ENCODE results near the gene RPA1. TPM values are rescaled to one million over a fixed set of nuclear protein-coding genes. Genes with fewer than 3 reads are reported as not detected.

Gene RPA1
- total and polyA plus RNA-seq, 9 of the 15 experiments (the other 6 are each of a cell fraction or from before 2014, with no cell fraction given) = 25.2 to 125 (median 47.4) TPM

DNA sequence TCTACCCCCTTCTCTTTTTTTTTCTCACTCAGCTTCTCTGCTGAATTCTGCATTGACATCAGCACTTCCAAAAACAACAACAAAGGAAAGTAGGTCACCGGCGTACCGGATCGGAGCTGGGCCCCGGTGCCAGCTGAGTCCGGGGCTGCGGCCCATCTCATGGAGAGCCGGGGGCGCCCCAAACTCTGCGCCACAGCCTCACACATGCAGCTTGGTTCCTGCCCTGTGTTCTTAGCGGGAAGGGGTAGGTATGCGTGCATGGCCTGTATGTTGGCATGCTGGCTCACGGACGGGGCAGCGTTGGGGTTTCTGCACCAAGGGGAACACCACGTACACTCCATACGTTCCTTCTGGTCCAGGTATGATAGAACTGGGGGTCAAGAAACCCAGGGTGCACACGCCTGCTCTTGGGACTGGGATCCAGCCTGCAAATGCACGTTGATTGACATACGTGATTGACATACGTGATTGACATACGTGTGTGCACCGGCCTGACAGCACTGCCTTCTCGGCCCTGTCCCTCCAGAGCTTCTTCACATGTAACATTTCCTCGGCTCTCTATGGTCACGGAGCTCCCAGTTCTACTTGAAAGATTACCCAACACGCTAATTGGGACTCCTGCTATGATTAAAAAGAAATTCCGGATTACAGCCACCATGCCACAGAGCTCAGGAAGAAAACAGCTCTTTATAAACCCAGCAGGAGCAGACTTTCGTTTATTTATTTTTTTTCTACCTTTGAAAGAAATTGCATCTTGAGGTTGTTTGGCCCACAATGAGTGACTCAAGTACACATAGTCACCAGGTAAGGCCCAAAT is 88.7 kb downstream of the RPA1 start:
- 15% methylated on average over 23 of the region's 29 CpGs for WGBS (ENCODE audit: insufficient coverage, low coverage, missing lambda C conversion rate)
- intact Hi-C loops (cut with micrococcal nuclease) (no loop called here), in situ Hi-C loops (cut with MboI) (loop anchor here (25.0 kb wide), 1 partner anchor 319 kb away; no protein-coding TSS in a partner anchor)
- Histone ChIP-seq H3K4me1 (replicated peaks in 1 of 2; ENCODE audit: control insufficient read depth in 2 of 2, insufficient read depth in 2 of 2, low read length in 2 of 2) (peaks cover 0 to 11% of the 10 kb centered on the region in 2 experiments; a peak in 2 of 5 replicates), H3K9ac (ENCODE audit: insufficient read depth in 1 of 2, low read depth in 2 of 2, low read length in 2 of 2) (no peak overlapping the region), H3K9me3 (replicated peaks; ENCODE audit: control insufficient read depth, insufficient read depth, low read depth, low read length) (no peaks in the 10 kb centered on the region), H2AFZ (ENCODE audit: low read depth, low read length) (no peak overlapping the region), H3K9me1 (ENCODE audit: control insufficient read depth, insufficient read depth, low read length) (no peaks in the 10 kb centered on the region), H3K79me2 (ENCODE audit: control insufficient read depth, insufficient read depth, low read length) (no peaks in the 10 kb centered on the region), H3K27ac (ENCODE audit: extremely low read depth, low read depth, low read length) (no peak overlapping the region), H4K20me1 (replicated peaks; ENCODE audit: control insufficient read depth, insufficient read depth, low read length) (no peaks in the 10 kb centered on the region), H3K36me3 (ENCODE audit: control insufficient read depth, insufficient read depth, low read length) (no peaks in the 10 kb centered on the region), H3K4me3 (no peak overlapping the region), H3K4me2 (ENCODE audit: insufficient read depth, low read length) (no peak overlapping the region), H3K27me3 (ENCODE audit: control insufficient read depth in 2 of 2, insufficient read depth in 2 of 2, low read length in 2 of 2) (peaks cover 28 to 52% of the 10 kb centered on the region in 2 experiments)
- FAIRE-seq = no peak
- TF ChIP-seq, protein P1, sequence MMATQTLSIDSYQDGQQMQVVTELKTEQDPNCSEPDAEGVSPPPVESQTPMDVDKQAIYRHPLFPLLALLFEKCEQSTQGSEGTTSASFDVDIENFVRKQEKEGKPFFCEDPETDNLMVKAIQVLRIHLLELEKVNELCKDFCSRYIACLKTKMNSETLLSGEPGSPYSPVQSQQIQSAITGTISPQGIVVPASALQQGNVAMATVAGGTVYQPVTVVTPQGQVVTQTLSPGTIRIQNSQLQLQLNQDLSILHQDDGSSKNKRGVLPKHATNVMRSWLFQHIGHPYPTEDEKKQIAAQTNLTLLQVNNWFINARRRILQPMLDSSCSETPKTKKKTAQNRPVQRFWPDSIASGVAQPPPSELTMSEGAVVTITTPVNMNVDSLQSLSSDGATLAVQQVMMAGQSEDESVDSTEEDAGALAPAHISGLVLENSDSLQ (IDR thresholded peaks at IDR 0.05) = peak; percentile 69
- TF ChIP-seq, protein P2, sequence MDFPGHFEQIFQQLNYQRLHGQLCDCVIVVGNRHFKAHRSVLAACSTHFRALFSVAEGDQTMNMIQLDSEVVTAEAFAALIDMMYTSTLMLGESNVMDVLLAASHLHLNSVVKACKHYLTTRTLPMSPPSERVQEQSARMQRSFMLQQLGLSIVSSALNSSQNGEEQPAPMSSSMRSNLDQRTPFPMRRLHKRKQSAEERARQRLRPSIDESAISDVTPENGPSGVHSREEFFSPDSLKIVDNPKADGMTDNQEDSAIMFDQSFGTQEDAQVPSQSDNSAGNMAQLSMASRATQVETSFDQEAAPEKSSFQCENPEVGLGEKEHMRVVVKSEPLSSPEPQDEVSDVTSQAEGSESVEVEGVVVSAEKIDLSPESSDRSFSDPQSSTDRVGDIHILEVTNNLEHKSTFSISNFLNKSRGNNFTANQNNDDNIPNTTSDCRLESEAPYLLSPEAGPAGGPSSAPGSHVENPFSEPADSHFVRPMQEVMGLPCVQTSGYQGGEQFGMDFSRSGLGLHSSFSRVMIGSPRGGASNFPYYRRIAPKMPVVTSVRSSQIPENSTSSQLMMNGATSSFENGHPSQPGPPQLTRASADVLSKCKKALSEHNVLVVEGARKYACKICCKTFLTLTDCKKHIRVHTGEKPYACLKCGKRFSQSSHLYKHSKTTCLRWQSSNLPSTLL (IDR thresholded peaks at IDR 0.05) = no peak
- ChIA-PET POLR2A (interaction anchor here (0.6 to 0.7 kb wide), 2 partner anchors 12 to 121 kb away, joined by 3 read pairs; no protein-coding TSS in a partner anchor), CTCF (ENCODE audit: low intra/inter-chr PET ratio) (no interaction called here)
- ATAC-seq = no peak
- DNase-seq (ENCODE audit: extremely low read depth in 1 of 4, low spot score in 3 of 4) = no peak
- no TSS peak for BruUV-seq (replicated peaks)
